Parietal lobe (tissue), 1 donor: ENCODE measurements around the gene TADA1. TPM values are rescaled to one million over a fixed set of nuclear protein-coding genes. Genes with fewer than 3 reads are reported as not detected.

Source experiments
- total RNA-seq: library from RNA; depleted of rRNA; stranded (reverse); fragments of >200 nt; gene quantifications from one replicate; pipeline ENCODE4 v1.2.3, GENCODE V29; 2014

Gene TADA1, protein sequence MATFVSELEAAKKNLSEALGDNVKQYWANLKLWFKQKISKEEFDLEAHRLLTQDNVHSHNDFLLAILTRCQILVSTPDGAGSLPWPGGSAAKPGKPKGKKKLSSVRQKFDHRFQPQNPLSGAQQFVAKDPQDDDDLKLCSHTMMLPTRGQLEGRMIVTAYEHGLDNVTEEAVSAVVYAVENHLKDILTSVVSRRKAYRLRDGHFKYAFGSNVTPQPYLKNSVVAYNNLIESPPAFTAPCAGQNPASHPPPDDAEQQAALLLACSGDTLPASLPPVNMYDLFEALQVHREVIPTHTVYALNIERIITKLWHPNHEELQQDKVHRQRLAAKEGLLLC
- 39.8 TPM for total RNA-seq

DNA sequence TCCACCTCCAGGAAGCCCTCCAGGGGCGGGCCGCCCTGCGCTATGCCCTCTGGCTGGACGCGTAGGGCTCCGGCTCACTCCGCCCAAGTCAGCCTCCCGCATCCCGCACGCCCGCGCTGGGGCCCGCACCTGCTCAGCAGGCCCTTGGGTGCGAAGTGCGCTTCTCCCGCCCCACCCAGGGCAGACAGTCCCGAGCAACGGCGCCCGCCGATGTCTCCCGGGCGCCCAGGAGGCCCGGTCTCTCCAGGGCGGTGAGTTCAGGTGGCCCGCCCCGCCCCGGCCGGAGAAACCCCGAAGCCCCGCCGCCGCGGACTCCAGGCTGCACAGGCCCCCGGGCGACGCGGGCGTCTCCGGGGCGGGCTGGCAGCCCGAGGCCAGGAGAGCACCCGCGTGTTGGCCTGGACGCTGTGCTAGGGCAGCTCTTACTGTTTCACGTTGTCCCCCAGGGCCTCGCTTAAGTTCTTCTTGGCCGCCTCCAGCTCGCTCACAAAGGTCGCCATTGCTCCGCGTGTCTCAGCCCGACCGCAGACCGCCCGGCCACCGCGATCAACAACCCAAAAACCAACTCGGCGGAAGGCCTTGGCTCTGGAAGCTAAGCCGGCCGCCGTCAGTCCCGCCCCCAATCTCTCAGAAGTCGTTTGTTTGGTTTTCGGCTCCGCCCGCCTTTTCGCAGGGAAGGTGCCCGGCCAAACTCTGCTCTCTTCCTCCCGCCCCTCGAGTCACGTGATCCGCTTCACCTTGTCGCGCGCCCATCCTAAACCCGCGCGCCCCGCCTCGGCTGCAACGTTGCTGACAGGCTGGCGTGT is at the start of gene TADA1:
TSS of gene TADA1 (minus strand) at position 531 of the 806 bp plus-strand sequence. CDS start at position 500, 31 bp downstream.

GRCh38 chr1:166838766-166839599 is 37.1 kb downstream of the TADA1 start, which contains the start of gene POGK:
Gene POGK (plus strand): TSS chr1:166839475. CDS start chr1:166840957, 1,482 bp downstream.

Other genes starting within 250 kb of the TADA1 start
- gene POGK, start 36.8 kb downstream of the TADA1 start, total RNA-seq, result 67.6 TPM
- gene ILDR2, start 99.3 kb upstream of the TADA1 start, total RNA-seq, result 30.4 TPM
- gene MAEL, start 113.0 kb upstream of the TADA1 start, total RNA-seq, result 1.6 TPM
- not detected for gene GPA33, start 214.1 kb upstream of the TADA1 start, total RNA-seq
- gene STYXL2, start 217.8 kb upstream of the TADA1 start, total RNA-seq, result under 0.01 TPM